ENCODE results near the gene CNPY2.

The CNPY2 gene

DNA sequence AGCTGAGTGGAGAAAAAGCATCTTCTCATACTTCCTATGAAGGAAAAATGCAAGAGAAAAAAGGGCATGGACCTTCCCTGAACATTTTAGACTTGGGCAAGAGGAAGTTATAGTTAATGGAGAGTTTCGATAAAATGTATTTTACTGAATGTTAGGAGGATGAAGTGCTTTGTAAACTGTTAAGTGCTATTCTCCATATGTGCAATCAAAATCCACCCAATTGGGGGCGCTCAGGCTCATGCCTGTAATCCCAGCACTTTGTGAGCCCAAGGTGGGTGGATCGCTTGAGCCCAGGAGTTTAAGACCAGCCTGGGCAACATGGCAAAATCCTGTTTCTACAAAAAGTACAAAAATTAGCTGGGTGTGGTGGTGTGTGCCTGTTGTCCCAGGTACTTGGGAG is 1.9 kb upstream of the CNPY2 start:
- TF ChIP-seq, protein P1, sequence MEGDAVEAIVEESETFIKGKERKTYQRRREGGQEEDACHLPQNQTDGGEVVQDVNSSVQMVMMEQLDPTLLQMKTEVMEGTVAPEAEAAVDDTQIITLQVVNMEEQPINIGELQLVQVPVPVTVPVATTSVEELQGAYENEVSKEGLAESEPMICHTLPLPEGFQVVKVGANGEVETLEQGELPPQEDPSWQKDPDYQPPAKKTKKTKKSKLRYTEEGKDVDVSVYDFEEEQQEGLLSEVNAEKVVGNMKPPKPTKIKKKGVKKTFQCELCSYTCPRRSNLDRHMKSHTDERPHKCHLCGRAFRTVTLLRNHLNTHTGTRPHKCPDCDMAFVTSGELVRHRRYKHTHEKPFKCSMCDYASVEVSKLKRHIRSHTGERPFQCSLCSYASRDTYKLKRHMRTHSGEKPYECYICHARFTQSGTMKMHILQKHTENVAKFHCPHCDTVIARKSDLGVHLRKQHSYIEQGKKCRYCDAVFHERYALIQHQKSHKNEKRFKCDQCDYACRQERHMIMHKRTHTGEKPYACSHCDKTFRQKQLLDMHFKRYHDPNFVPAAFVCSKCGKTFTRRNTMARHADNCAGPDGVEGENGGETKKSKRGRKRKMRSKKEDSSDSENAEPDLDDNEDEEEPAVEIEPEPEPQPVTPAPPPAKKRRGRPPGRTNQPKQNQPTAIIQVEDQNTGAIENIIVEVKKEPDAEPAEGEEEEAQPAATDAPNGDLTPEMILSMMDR (IDR thresholded peaks at IDR 0.05; ENCODE audit: borderline replicate concordance, insufficient read depth, low read depth, low read length), result no peak
- no peak overlapping the region for H3K4me3 ChIP-seq (ENCODE audit: low read depth, low read length)

DNA sequence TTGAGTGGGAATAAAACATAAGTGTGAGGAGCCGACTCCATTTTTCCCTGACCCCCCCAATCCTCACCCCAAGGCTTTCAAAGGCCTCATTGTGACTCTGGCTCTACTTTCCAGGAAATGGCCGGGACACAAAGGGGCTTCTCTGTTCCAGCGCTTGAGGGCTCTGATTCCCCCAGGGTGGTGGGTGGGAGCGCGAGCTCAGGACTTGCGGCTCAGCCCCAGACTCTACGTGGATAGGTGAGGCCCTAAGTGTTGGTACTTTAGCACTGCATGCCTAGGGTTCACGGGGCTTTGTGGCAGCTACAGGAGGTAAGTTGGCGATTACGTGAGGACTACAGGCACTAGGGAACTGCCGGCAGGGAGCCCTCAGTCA is 553 bp downstream of the CNPY2 start:
- H3K4me3 ChIP-seq (ENCODE audit: low read depth, low read length), result peak overlapping the region; percentile 92
- TF ChIP-seq, protein P1 (IDR thresholded peaks at IDR 0.05; ENCODE audit: borderline replicate concordance, insufficient read depth, low read depth, low read length), result no peak

DNA sequence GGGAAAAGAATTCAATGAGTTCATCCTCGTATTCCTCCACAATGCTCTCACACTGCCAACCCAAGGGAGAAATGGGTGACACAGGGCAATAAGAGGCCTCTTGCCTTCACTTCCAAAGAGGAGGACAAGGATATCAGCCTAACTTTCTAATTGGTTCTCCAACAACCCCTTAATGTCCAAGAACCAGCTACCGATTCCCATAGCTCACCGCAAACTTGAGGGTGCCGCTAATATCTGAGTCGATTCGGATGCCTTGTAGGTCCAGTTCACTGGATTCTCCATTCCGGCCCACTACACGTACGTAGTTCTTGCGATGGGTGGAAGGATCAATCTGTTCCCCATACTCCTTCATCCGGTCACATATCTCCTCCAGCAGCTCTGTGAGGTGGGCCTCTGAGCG is 4.8 kb downstream of the CNPY2 start:
- no peak overlapping the region for H3K4me3 ChIP-seq (ENCODE audit: low read depth, low read length)
- TF ChIP-seq, protein P1 (IDR thresholded peaks at IDR 0.05; ENCODE audit: borderline replicate concordance, insufficient read depth, low read depth, low read length), result no peak

DNA sequence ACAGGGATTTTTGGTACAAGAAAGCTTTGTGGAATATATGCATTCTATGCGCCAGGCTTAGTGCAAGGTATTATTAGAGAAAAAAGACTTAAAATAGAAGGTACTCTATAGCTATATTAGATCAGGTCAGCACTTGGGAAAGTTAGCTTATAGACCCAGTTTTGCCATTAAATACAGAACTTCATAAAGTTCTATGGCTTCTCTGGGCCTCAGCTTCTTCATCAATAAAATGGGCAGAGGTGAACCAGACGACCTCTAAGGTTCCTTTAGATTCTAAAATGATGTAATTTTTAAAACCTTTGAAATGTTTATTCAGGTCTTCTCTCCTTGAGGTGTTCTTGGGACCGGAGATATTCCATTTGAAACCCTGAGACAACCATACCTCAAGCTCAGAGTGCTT is 7.1 kb downstream of the CNPY2 start:
- H3K4me3 ChIP-seq (ENCODE audit: low read depth, low read length), result no peak overlapping the region
- TF ChIP-seq, protein P1 (IDR thresholded peaks at IDR 0.05; ENCODE audit: borderline replicate concordance, insufficient read depth, low read depth, low read length), result no peak

DNA sequence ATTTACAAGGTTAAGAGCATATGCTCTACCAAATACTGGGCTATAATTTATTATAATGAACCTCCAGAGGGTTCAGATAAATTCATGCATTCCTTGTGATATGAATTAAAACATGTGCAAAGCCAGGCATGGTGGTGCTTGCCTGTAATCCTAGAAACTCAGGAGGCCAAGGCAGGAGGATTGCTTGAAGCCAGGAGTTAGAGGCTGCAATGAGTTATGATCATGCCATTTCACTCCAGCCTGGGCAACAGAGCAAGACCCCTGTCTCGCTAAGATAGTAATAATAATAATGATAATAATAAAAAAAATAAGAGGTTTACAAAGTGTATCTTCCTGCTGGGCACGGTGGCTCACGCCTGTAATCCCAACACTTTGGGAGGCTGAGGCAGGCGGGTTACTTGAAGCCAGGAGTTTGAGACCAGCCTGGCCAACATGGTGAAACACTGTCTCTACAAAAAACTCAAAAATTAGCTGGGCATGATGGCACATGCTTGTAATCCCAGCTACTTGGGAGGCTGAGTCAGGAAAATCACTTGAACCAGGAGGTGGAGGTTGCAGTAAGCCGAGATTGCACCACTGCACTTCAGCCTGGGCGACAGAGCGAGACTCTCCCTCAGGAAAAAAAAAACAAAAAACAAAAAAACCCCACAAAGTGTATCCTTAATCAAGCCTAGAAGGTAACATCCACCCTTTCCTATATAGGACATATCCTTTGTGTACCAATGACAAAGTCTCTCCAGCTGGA is 8.4 kb downstream of the CNPY2 start:
- TF ChIP-seq, protein P1 (IDR thresholded peaks at IDR 0.05; ENCODE audit: borderline replicate concordance, insufficient read depth, low read depth, low read length), result no peak
- H3K4me3 ChIP-seq (ENCODE audit: low read depth, low read length), result no peak overlapping the region

DNA sequence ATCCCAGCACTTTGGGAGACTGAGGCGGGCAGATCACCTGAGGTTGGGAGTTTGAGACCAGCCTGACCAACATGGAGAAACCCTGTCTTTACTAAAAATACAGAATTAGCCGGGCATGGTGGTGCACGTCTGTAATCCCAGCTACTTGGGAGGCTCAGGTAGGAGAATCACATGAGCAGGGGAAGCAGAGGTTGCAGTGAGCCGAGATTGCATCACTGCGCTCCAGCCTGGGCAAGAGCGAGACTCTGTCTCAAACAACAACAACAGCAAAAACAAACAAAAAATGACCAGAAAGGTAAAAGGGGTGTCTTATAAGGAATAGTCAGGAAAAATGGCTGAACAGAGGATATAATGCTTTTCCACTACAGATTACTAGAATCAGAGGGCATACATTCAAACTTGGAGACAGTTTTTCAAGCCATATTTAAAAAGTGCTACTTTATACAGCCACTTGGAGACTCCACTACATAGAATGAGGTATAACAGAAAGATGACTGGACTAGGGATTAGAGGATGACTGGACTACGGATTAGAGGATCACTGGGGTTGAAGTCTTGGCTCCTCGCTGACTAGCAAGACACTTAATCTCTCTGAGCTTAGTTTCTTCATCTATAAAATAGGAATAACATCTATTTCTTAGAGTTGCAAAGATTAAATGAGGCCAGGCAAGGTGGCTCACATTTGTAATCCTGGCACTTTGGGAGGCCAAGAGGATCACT is 10.8 kb downstream of the CNPY2 start:
- H3K4me3 ChIP-seq (ENCODE audit: low read depth, low read length), result no peak overlapping the region
- TF ChIP-seq, protein P1 (IDR thresholded peaks at IDR 0.05; ENCODE audit: borderline replicate concordance, insufficient read depth, low read depth, low read length), result no peak

DNA sequence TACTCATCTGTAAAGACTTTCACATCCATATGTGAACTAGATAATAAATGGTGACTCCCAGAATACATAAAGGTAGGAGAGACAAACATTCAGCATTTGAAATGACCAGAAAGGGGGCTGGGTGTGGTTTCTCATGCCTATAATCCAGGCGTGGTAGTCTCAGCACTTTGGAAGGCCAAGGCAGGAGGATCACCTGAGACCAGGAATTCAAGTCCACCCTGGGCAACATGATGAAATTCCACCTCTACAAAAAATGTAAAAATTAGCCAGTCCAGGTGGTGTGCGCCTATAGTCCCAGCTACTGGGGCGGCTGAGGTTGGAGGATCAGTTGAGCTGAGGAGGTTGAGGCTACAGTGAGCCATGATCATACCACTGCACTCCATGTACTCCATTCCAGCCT is 11.5 kb downstream of the CNPY2 start:
- TF ChIP-seq, protein P1 (IDR thresholded peaks at IDR 0.05; ENCODE audit: borderline replicate concordance, insufficient read depth, low read depth, low read length), result no peak
- no peak overlapping the region for H3K4me3 ChIP-seq (ENCODE audit: low read depth, low read length)

All from GM12875 (cell line).